H9 (cell line): ENCODE measurements around the gene PHKA2. TPM values are rescaled to one million over a fixed set of nuclear protein-coding genes. Genes with fewer than 3 reads are reported as not detected.

Source experiments
- DNase-seq: peaks from one replicate; pipeline ENCODE4 v3.0.0-alpha.2; 2017
- H2AFZ ChIP-seq: one replicate; pipeline ENCODE4 v1.6.1; 2013; ENCODE audit warnings: mild to moderate bottlenecking, low read length, control low read depth, moderate library complexity
- H2AK5ac ChIP-seq: 2 replicates; pipeline ENCODE4 v1.6.1; 2013; ENCODE audit warnings: low read length, control low read depth, mixed read lengths; ENCODE audit not compliant: insufficient read length
- H2BK120ac ChIP-seq: one replicate; pipeline ENCODE4 v1.6.1; 2013; ENCODE audit warnings: low read depth, mild to moderate bottlenecking, low read length, control low read depth, inconsistent platforms; ENCODE audit not compliant: poor library complexity, severe bottlenecking
- H2BK12ac ChIP-seq: 2 replicates; pipeline ENCODE4 v1.6.1; 2013; ENCODE audit warnings: low read length, control low read depth, mixed read lengths, low read depth; ENCODE audit not compliant: insufficient read length
- H2BK15ac ChIP-seq: 2 replicates; pipeline ENCODE4 v1.6.1; 2013; ENCODE audit warnings: low read depth, low read length, control low read depth
- H2BK20ac ChIP-seq: one replicate; pipeline ENCODE4 v1.6.1; 2013; ENCODE audit warnings: low read depth, mild to moderate bottlenecking, low read length, control low read depth, inconsistent platforms; ENCODE audit not compliant: poor library complexity, severe bottlenecking
- H2BK5ac ChIP-seq: 2 replicates; pipeline ENCODE4 v1.6.1; 2013; ENCODE audit warnings: low read length, control low read depth, mixed read lengths; ENCODE audit not compliant: insufficient read length
- H3K14ac ChIP-seq: 2 replicates; pipeline ENCODE4 v1.6.1; 2013; ENCODE audit warnings: low read length, control low read depth; ENCODE audit not compliant: insufficient read depth
- H3K18ac ChIP-seq: 2 replicates; pipeline ENCODE4 v1.6.1; 2013; ENCODE audit warnings: low read depth, mild to moderate bottlenecking, mixed read lengths, low read length, control low read depth; ENCODE audit not compliant: insufficient read length
- H3K23ac ChIP-seq: 2 replicates; pipeline ENCODE4 v1.6.1; 2013; ENCODE audit warnings: low read length, control low read depth, mixed read lengths, low read depth; ENCODE audit not compliant: insufficient read length
- H3K23me2 ChIP-seq: 2 replicates; pipeline ENCODE4 v1.6.1; 2013; ENCODE audit warnings: low read depth, mild to moderate bottlenecking, mixed read lengths, low read length, control low read depth; ENCODE audit not compliant: insufficient read length, poor library complexity, severe bottlenecking
- H3K27ac ChIP-seq: 2 replicates; pipeline ENCODE4 v1.5.1; 2013; ENCODE audit warnings: low read length, control low read depth, mixed read lengths, low read depth; ENCODE audit not compliant: insufficient read length
- H3K27me3 ChIP-seq: 2 replicates; pipeline ENCODE4 v1.6.1; 2013; ENCODE audit warnings: low read length, control low read depth, inconsistent platforms; ENCODE audit not compliant: insufficient read depth
- H3K4ac ChIP-seq: 2 replicates; pipeline ENCODE4 v1.6.1; 2013; ENCODE audit warnings: low read depth, mild to moderate bottlenecking, control low read depth, inconsistent platforms, low read length, moderate library complexity
- H3K4me1 ChIP-seq: 2 replicates; pipeline ENCODE4 v1.6.1; 2013; ENCODE audit warnings: low read length, control low read depth, inconsistent platforms; ENCODE audit not compliant: insufficient read depth
- H3K4me2 ChIP-seq: 2 replicates; pipeline ENCODE4 v1.6.1; 2013; ENCODE audit warnings: low read length, control low read depth, mixed read lengths; ENCODE audit not compliant: insufficient read length, insufficient read depth
- H3K56ac ChIP-seq: 2 replicates; pipeline ENCODE4 v1.6.1; 2013; ENCODE audit warnings: low read depth, mild to moderate bottlenecking, mixed read lengths, low read length, control low read depth; ENCODE audit not compliant: insufficient read length
- H3K79me1 ChIP-seq: 2 replicates; pipeline ENCODE4 v1.6.1; 2013; ENCODE audit warnings: low read depth, mild to moderate bottlenecking, moderate library complexity, low read length, control low read depth, inconsistent platforms; ENCODE audit not compliant: insufficient read depth, poor library complexity, severe bottlenecking
- H3K79me2 ChIP-seq: 2 replicates; pipeline ENCODE4 v1.6.1; 2013; ENCODE audit warnings: low read length, control low read depth, inconsistent platforms; ENCODE audit not compliant: insufficient read depth
- H3K9ac ChIP-seq: 2 replicates; pipeline ENCODE4 v1.6.1; 2013; ENCODE audit warnings: low read length, control low read depth, mixed read lengths; ENCODE audit not compliant: insufficient read length; ENCODE audit errors: extremely low read depth
- H3K9me3 ChIP-seq: one replicate; pipeline ENCODE4 v1.6.1; 2013; ENCODE audit warnings: low read depth, low read length, inconsistent platforms; ENCODE audit not compliant: control insufficient read depth
- H3T11ph ChIP-seq: one replicate; pipeline ENCODE4 v1.6.1; 2013; ENCODE audit warnings: mild to moderate bottlenecking, low read length, control low read depth, inconsistent platforms
- H4K20me1 ChIP-seq: one replicate; pipeline ENCODE4 v1.6.1; 2013; ENCODE audit not compliant: control insufficient read depth, insufficient read length, insufficient read depth
- H4K5ac ChIP-seq: 2 replicates; pipeline ENCODE4 v1.6.1; 2013; ENCODE audit warnings: low read depth, mild to moderate bottlenecking, mixed read lengths, low read length, control low read depth; ENCODE audit not compliant: insufficient read length
- H4K8ac ChIP-seq: replicated peaks from 2 replicates; pipeline ENCODE4 v1.6.1; 2013; ENCODE audit warnings: low read length, control low read depth, mixed read lengths, low read depth; ENCODE audit not compliant: insufficient read length
- H4K91ac ChIP-seq: 2 replicates; pipeline ENCODE4 v1.6.1; 2013; ENCODE audit warnings: low read depth, mild to moderate bottlenecking, moderate library complexity, mixed read lengths, low read length, control low read depth; ENCODE audit not compliant: insufficient read length
- H3K27ac Mint-ChIP-seq, 3 experiments: 2 replicates in 2 of 3; 3 replicates in 1 of 3; pipeline ENCODE4 v1.8.0; 2020 to 2021; ENCODE audit warnings: mixed read lengths in 3 of 3, mild to moderate bottlenecking in 1 of 3, moderate library complexity in 1 of 3
- H3K27me3 Mint-ChIP-seq: 2 replicates; pipeline ENCODE4 v1.8.0; 2021; ENCODE audit warnings: low read depth, mild to moderate bottlenecking, moderate library complexity, mixed read lengths
- H3K36me3 Mint-ChIP-seq, 3 experiments: 2 replicates in 2 of 3; 3 replicates in 1 of 3; pipeline ENCODE4 v1.8.0; 2020 to 2021; ENCODE audit warnings: low read depth in 3 of 3, mixed read lengths in 3 of 3; ENCODE audit not compliant: insufficient read depth in 1 of 3
- H3K4me1 Mint-ChIP-seq, 2 experiments: 2 replicates each; pipeline ENCODE4 v1.8.0; 2020; ENCODE audit warnings: mixed read lengths in 2 of 2
- H3K4me3 Mint-ChIP-seq, 2 experiments: 2 replicates in 1 of 2; 3 replicates in 1 of 2; pipeline ENCODE4 v1.8.0; 2020 to 2021; ENCODE audit warnings: mild to moderate bottlenecking in 2 of 2, mixed read lengths in 2 of 2, moderate library complexity in 1 of 2
- H3K9me3 Mint-ChIP-seq, 2 experiments: 2 replicates in 1 of 2; 3 replicates in 1 of 2; pipeline ENCODE4 v1.8.0; 2020; ENCODE audit warnings: mild to moderate bottlenecking in 2 of 2, mixed read lengths in 2 of 2, moderate library complexity in 1 of 2
- WGBS: extraction: QIAGEN DNeasy Blood & Tissue Kit; methylation state at CpG from one replicate; pipeline ENCODE4 v1.1.7; 2013; ENCODE audit warnings: missing lambda C conversion rate, low lambda C conversion rate, mixed read lengths; ENCODE audit not compliant: insufficient read length; ENCODE audit errors: extremely low coverage; 5-methylcytosine and 5-hydroxymethylcytosine counted together
- total RNA-seq: library from RNA; stranded (reverse); gene quantifications from 2 replicates; pipeline ENCODE4 v1.2.1, GENCODE V29; 2021
- TF ChIP-seq, protein P1 (sequence below): fragments of 200-600 bp; sonication (generic); conservative IDR thresholded peaks from 3 replicates; pipeline ENCODE4 v1.8.0; 2021; ENCODE audit warnings: antibody characterized with exemption, mild to moderate bottlenecking

The PHKA2 gene
- total RNA-seq, 1 experiment from 2014 or later, result 24.2 TPM

DNA sequence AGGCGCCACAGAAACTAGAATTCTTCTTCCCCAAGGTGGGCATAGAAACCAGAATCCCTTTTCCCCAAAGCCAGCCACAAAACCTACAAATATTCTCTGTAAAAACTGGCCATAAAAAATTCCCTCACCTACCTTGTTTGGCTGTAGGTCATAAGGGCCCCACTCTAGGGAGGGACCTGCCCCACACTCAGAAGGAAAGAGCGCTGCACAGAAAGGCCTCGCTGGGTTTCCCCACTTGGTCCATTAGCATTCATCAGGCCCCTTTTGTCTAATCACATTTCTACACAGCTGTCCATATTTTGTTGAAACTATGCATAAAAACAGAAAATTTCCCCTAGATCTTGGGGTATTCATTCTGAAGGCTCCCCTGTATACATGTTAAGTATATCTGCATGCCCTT lies 54.1 kb downstream of the PHKA2 start:
- Histone ChIP-seq H2BK5ac (no peak overlapping the region), H3K9me3 (peaks cover 36% of the 10 kb centered on the region), H3K79me2 (no peaks in the 10 kb centered on the region), H3K56ac (no peak overlapping the region), H4K20me1 (no peaks in the 10 kb centered on the region), H3K27ac (no peak overlapping the region), H4K8ac (no peak overlapping the region), H2BK15ac (no peak overlapping the region), H3T11ph (no peak overlapping the region), H4K5ac (no peak overlapping the region), H3K4ac (no peak overlapping the region), H2AFZ (no peak overlapping the region), H2BK12ac (no peak overlapping the region), H2BK20ac (no peak overlapping the region), H3K14ac (no peak overlapping the region), H3K23me2 (peaks cover 3% of the 10 kb centered on the region), H3K79me1 (no peaks in the 10 kb centered on the region), H3K18ac (no peak overlapping the region), H3K4me1 (no peaks in the 10 kb centered on the region), H4K91ac (no peak overlapping the region), H3K23ac (no peak overlapping the region), H3K27me3 (no peaks in the 10 kb centered on the region), H2AK5ac (no peak overlapping the region), H3K4me2 (no peak overlapping the region), H3K9ac (no peak overlapping the region), H2BK120ac (no peak overlapping the region)
- H3K4me3 Mint-ChIP-seq, result no peak overlapping the region
- H3K36me3 Mint-ChIP-seq, result peaks cover 15 to 50% (median 29%) of the 10 kb centered on the region in 3 experiments
- no peak overlapping the region for H3K27ac Mint-ChIP-seq
- H3K9me3 Mint-ChIP-seq, result peaks cover 70 to 85% of the 10 kb centered on the region in 2 experiments
- TF ChIP-seq, protein P1, sequence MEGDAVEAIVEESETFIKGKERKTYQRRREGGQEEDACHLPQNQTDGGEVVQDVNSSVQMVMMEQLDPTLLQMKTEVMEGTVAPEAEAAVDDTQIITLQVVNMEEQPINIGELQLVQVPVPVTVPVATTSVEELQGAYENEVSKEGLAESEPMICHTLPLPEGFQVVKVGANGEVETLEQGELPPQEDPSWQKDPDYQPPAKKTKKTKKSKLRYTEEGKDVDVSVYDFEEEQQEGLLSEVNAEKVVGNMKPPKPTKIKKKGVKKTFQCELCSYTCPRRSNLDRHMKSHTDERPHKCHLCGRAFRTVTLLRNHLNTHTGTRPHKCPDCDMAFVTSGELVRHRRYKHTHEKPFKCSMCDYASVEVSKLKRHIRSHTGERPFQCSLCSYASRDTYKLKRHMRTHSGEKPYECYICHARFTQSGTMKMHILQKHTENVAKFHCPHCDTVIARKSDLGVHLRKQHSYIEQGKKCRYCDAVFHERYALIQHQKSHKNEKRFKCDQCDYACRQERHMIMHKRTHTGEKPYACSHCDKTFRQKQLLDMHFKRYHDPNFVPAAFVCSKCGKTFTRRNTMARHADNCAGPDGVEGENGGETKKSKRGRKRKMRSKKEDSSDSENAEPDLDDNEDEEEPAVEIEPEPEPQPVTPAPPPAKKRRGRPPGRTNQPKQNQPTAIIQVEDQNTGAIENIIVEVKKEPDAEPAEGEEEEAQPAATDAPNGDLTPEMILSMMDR, result no peak
- DNase-seq, result no peak
- H3K4me1 Mint-ChIP-seq, result no peaks in the 10 kb centered on the region
- H3K27me3 Mint-ChIP-seq, result no peaks in the 10 kb centered on the region
- no CpG with 5 or more reads among the region's 3 CpGs for WGBS
